H1 (cell line): Measurements from ENCODE around the gene LUC7L3.
"Not testable (repeated sequence)": the region's sequence is repeated elsewhere in the genome, so short reads cannot be mapped to it uniquely, and the experiment has no call there.

Experiments used
- BCL11A ChIP-seq, 2 experiments: IDR thresholded peaks; one replicate each; pipeline ENCODE4 v1.6.1; 2011; ENCODE audit warnings: low read depth in 2 of 2, low read length in 2 of 2, mild to moderate bottlenecking in 2 of 2
- CEBPB ChIP-seq: IDR thresholded peaks from 2 replicates; pipeline ENCODE4 v1.6.1; 2012; ENCODE audit warnings: low read depth, low read length
- CHD1 ChIP-seq: IDR thresholded peaks from 2 replicates; pipeline ENCODE4 v1.6.1; 2012; ENCODE audit warnings: low read depth, low read length, improper control_type of control experiment
- CTCF ChIP-seq, 3 experiments: IDR thresholded peaks; 1 replicate in 2 of 3; 2 replicates in 1 of 3; pipeline versions ENCODE4 v1.5.1 to v1.6.1; 2011; ENCODE audit warnings: low read length in 3 of 3, mild to moderate bottlenecking in 3 of 3, inconsistent platforms in 2 of 3, low read depth in 1 of 3, moderate library complexity in 1 of 3; ENCODE audit not compliant: insufficient read depth in 1 of 3; ENCODE audit errors: control extremely low read depth in 1 of 3
- EZH2 ChIP-seq: fragments of 200-600 bp; sonication (generic); IDR thresholded peaks from 2 replicates; pipeline ENCODE4 v1.7.1; 2012; ENCODE audit warnings: low read depth, mild to moderate bottlenecking, moderate library complexity, low read length, inconsistent platforms; ENCODE audit not compliant: severe bottlenecking
- HDAC2 ChIP-seq, 2 experiments: fragments of 300-600 bp in 1 of 2; sonication (generic) in 1 of 2; IDR thresholded peaks; 2 replicates each; pipeline ENCODE4 v1.6.1; 2011 to 2012; ENCODE audit warnings: low read depth in 2 of 2, low read length in 2 of 2, mild to moderate bottlenecking in 2 of 2, moderate library complexity in 2 of 2, borderline replicate concordance in 1 of 2, inconsistent platforms in 1 of 2
- HDAC6 ChIP-seq: IDR thresholded peaks from one replicate; pipeline ENCODE4 v1.7.1; 2012; ENCODE audit warnings: low read depth, mild to moderate bottlenecking, inconsistent platforms, low read length, moderate library complexity
- KDM1A ChIP-seq: fragments of 200-600, 300-600 bp; sonication (generic); IDR thresholded peaks from 2 replicates; pipeline ENCODE4 v1.7.1; 2016; ENCODE audit warnings: mild to moderate bottlenecking, low read length, borderline replicate concordance
- MAX ChIP-seq: IDR thresholded peaks from 2 replicates; pipeline ENCODE4 v1.6.1; 2012; ENCODE audit warnings: inconsistent platforms
- POLR2A ChIP-seq, 2 experiments: IDR thresholded peaks; 1 replicate in 1 of 2; 2 replicates in 1 of 2; pipeline ENCODE4 v1.6.1; 2011; ENCODE audit warnings: low read depth in 2 of 2, low read length in 2 of 2, mild to moderate bottlenecking in 2 of 2; ENCODE audit errors: control extremely low read depth in 1 of 2
- SIN3A ChIP-seq, 2 experiments: IDR thresholded peaks in 1 of 2; conservative IDR thresholded peaks in 1 of 2; 2 replicates each; pipeline ENCODE4 v1.6.1; 2011 to 2012; ENCODE audit warnings: low read length in 2 of 2, improper control_type of control experiment in 1 of 2, low read depth in 1 of 2, mild to moderate bottlenecking in 1 of 2
- SP2 ChIP-seq: IDR thresholded peaks from 2 replicates; pipeline ENCODE4 v1.6.1; 2012; ENCODE audit warnings: mild to moderate bottlenecking, low read length, inconsistent platforms
- SRF ChIP-seq: IDR thresholded peaks from 2 replicates; pipeline ENCODE4 v1.6.1; 2011; ENCODE audit warnings: mild to moderate bottlenecking, low read depth, low read length, moderate library complexity
- USF2 ChIP-seq: IDR thresholded peaks from 2 replicates; pipeline ENCODE4 v1.6.1; 2011; ENCODE audit warnings: low read length, improper control_type of control experiment

- not testable (repeated sequence) for TF ChIP-seq KDM1A; CTCF (IDR thresholded peaks at IDR 0.05; ENCODE audit: control extremely low read depth in 1 of 3, insufficient read depth in 1 of 3, low read depth in 1 of 3, low read length in 3 of 3); POLR2A (IDR thresholded peaks at IDR 0.05; ENCODE audit: control extremely low read depth in 1 of 2, low read depth in 2 of 2, low read length in 2 of 2); SP2; USF2; BCL11A (IDR thresholded peaks at IDR 0.05; ENCODE audit: low read depth in 2 of 2, low read length in 2 of 2); CHD1; EZH2; HDAC2 (IDR thresholded peaks at IDR 0.05; ENCODE audit: borderline replicate concordance in 1 of 2, low read depth in 2 of 2, low read length in 2 of 2); SRF; CEBPB; MAX; HDAC6; SIN3A (conservative IDR thresholded peaks at IDR 0.05 in 1 of 2, IDR thresholded peaks at IDR 0.05 in 1 of 2; ENCODE audit: low read depth in 1 of 2, low read length in 2 of 2)
Measured at GRCh38 chr17:50680543-50681262, 38.7 kb upstream of the LUC7L3 start.
